Duodenal mucosa (tissue), 2 donors: ENCODE measurements around the gene TSEN2.
"Not testable (repeated sequence)": the region's sequence is repeated elsewhere in the genome, so short reads cannot be mapped to it uniquely, and the experiment has no call there.

ENCODE experiments used
- H3K27ac ChIP-seq: one replicate; pipeline ENCODE4 v1.7.0; 2013; ENCODE audit warnings: low read depth, low read length
- H3K27me3 ChIP-seq, 2 donors: one replicate each; pipeline ENCODE4 v1.7.0; 2013; ENCODE audit warnings: low read length in 2 of 2, control low read depth in 1 of 2; ENCODE audit not compliant: insufficient read depth in 2 of 2, control insufficient read depth in 1 of 2
- H3K36me3 ChIP-seq, 2 donors: one replicate each; pipeline ENCODE4 v1.7.0; 2013; ENCODE audit warnings: low read length in 2 of 2, control low read depth in 1 of 2; ENCODE audit not compliant: insufficient read depth in 2 of 2, control insufficient read depth in 1 of 2
- H3K4me1 ChIP-seq, 2 donors: one replicate each; pipeline ENCODE4 v1.7.0; 2013; ENCODE audit warnings: low read length in 2 of 2, control low read depth in 1 of 2; ENCODE audit not compliant: insufficient read depth in 2 of 2, control insufficient read depth in 1 of 2
- H3K4me3 ChIP-seq, 2 donors: one replicate each; pipeline ENCODE4 v1.7.0; 2013; ENCODE audit warnings: low read length in 2 of 2, low read depth in 1 of 2
- H3K9ac ChIP-seq, 2 donors: one replicate each; pipeline ENCODE4 v1.7.0; 2013; ENCODE audit warnings: low read length in 2 of 2, low read depth in 1 of 2
- H3K9me3 ChIP-seq, 2 donors: one replicate each; pipeline ENCODE4 v1.7.0; 2013; ENCODE audit warnings: low read length in 2 of 2, control low read depth in 1 of 2; ENCODE audit not compliant: control insufficient read depth in 1 of 2

The TSEN2 gene

DNA sequence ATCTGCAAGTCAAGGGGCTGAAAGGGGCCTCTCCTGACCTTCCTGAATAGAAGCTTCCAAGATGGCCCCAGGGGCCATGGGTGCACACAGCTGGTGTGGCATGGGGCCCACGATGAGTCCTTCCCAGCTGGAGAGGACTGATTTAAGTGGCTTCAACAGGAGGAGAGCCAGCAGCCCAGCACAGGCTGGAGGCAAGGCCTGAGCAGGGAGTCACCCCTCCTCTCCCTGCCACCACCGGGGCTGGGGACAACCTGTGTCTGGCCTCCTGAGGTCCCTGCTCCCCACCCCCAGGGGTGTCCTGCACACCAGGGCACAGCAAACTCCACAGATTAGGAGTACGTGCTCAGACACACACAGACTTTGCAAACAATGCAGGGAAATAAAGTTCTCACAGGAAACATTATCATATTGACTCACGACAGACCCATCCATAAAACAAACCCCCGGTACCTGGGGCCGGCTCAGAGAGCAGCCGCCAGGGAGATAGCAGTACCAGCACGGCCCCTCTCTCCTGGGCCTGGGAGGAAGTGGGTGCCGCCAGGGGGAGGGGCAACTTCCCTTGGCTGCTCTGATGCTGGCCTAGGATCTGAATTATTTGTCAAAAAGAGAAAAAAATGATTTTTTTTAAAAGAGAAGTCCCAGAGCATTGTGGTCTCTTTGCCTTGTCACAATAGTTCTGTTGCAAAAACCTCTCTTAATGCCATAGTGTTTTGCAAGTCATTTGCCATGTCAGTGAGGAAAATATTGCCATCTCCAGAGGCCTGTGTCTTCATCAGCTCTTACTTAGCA, 21.9 kb upstream of the TSEN2 start:
- peaks cover 0 to 21% of the 10 kb centered on the region in 2 donors for H3K4me1 ChIP-seq
- H3K4me3 ChIP-seq: no peak overlapping the region
- H3K9me3 ChIP-seq: no peaks in the 10 kb centered on the region
- H3K27me3 ChIP-seq: no peaks in the 10 kb centered on the region
- H3K9ac ChIP-seq: no peak overlapping the region
- no peak overlapping the region for H3K27ac ChIP-seq
- no peaks in the 10 kb centered on the region for H3K36me3 ChIP-seq

DNA sequence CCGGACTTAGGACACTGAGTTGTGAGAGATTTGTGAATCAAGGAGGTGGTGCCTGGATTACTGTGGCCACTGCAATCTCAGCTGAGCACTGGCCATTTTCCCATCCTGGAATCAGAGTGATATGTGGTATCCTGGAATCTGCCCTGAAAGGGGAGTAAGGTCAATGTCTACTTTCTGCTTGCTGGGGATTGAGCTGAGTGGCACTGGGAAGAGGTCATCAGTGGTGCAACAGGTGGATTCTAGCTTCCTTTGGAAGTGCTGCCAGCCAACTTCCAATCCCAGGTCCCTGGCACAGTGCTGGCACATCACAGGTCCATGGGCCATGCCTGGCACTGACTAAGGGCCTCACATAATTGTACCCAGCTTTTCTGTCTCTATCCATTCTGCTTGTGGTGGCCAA, 20.6 kb upstream of the TSEN2 start:
- no peaks in the 10 kb centered on the region for H3K9me3 ChIP-seq

DNA sequence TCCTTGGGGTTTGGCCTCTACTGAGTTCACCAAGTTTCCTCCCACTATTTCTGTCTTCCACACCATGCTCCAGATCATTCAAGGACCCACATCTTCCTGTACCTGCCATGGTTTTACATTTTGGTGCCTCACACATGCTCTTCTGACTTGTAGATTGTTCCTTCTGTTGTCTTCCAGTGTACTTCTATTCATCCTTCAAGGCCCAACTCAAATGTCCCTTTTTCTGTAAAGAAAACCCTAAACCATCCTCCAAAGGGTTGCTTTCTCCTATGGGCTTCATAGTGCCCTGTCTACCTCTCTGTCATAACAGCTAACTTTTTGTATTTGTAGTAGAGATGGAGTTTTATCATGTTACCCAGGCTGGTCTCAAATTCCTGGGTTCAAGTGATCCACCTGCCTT, 20.1 kb upstream of the TSEN2 start:
- no peak overlapping the region for H3K9ac ChIP-seq
- H3K9me3 ChIP-seq: no peaks in the 10 kb centered on the region
- no peak overlapping the region for H3K27ac ChIP-seq
- peaks cover 0 to 21% of the 10 kb centered on the region in 2 donors for H3K4me1 ChIP-seq
- H3K27me3 ChIP-seq: no peaks in the 10 kb centered on the region
- no peak overlapping the region for H3K4me3 ChIP-seq
- H3K36me3 ChIP-seq: no peaks in the 10 kb centered on the region

More for the DNA sequence above, 20.6 kb upstream of the TSEN2 start:
- no peaks in the 10 kb centered on the region for H3K27me3 ChIP-seq
- no peaks in the 10 kb centered on the region for H3K36me3 ChIP-seq
- no peak overlapping the region for H3K9ac ChIP-seq
- no peak overlapping the region for H3K4me3 ChIP-seq
- peaks cover 0 to 21% of the 10 kb centered on the region in 2 donors for H3K4me1 ChIP-seq
- no peak overlapping the region for H3K27ac ChIP-seq

DNA sequence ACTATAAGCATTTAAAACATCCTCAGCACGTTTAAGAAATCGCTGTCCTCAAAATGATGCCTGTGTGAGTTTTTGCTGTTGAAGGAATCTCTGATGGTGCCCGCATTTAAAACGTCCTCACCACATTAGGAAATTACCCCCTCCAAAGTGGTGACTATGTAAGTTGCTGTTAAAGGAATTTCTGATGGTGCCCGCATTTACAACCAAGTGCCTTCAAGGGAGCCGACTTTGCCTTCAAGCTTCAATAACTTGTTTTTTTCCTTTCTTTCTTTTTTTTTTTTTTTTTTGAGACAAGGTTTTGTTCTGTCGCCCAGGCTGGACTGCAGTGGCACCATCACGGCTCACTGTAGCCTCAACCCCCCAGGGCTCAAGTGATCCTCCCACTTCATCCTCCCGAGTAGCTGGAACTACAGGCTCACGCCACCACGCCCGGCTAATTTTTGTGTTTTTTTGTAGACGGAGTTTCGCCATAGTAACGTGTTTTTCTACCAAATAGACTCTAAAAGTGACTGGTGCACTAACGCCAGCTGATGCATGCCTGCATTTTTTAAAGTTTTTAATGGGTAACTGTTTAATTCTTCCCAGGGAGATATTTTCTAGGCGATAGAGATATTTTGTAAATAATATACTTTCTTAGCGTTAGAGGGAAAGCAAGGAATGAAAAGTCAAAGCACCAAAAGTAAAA, 19.0 kb upstream of the TSEN2 start:
- Histone ChIP-seq H3K9me3 (no peaks in the 10 kb centered on the region), H3K4me3 (no peak overlapping the region), H3K27ac (no peak overlapping the region)

GRCh38 chr3:12465836-12466225, 18.4 kb upstream of the TSEN2 start:
- H3K9me3 ChIP-seq: no peaks in the 10 kb centered on the region
- no peaks in the 10 kb centered on the region for H3K36me3 ChIP-seq
- no peak overlapping the region for H3K9ac ChIP-seq
- peaks cover under 1 to 15% of the 10 kb centered on the region in 2 donors for H3K4me1 ChIP-seq
- H3K4me3 ChIP-seq: no peak overlapping the region
- no peak overlapping the region for H3K27ac ChIP-seq
- H3K27me3 ChIP-seq: no peaks in the 10 kb centered on the region

More for the DNA sequence above, 19.0 kb upstream of the TSEN2 start:
- no peak overlapping the region for H3K9ac ChIP-seq
- H3K4me1 ChIP-seq: peaks cover 0 to 18% of the 10 kb centered on the region in 2 donors
- H3K36me3 ChIP-seq: no peaks in the 10 kb centered on the region
- no peaks in the 10 kb centered on the region for H3K27me3 ChIP-seq

- Histone ChIP-seq H3K27me3 (no peaks in the 10 kb centered on the region), H3K4me3 (no peak overlapping the region), H3K9me3 (no peaks in the 10 kb centered on the region), H3K9ac (no peak overlapping the region), H3K4me1 (peaks cover 10 to 11% of the 10 kb centered on the region in 2 donors), H3K27ac (no peak overlapping the region), H3K36me3 (no peaks in the 10 kb centered on the region)
Measured at GRCh38 chr3:12467746-12468145, 16.5 kb upstream of the TSEN2 start.

GRCh38 chr3:12468276-12468675, 16.0 kb upstream of the TSEN2 start:
- no peak overlapping the region for H3K9ac ChIP-seq
- no peak overlapping the region for H3K27ac ChIP-seq
- no peak overlapping the region for H3K4me3 ChIP-seq
- peaks cover 9 to 10% of the 10 kb centered on the region in 2 donors for H3K4me1 ChIP-seq
- H3K27me3 ChIP-seq: no peaks in the 10 kb centered on the region
- no peaks in the 10 kb centered on the region for H3K36me3 ChIP-seq
- no peaks in the 10 kb centered on the region for H3K9me3 ChIP-seq

GRCh38 chr3:12468757-12469156, 15.5 kb upstream of the TSEN2 start:
- no peaks in the 10 kb centered on the region for H3K27me3 ChIP-seq
- no peak overlapping the region for H3K4me3 ChIP-seq
- no peak overlapping the region for H3K9ac ChIP-seq

DNA sequence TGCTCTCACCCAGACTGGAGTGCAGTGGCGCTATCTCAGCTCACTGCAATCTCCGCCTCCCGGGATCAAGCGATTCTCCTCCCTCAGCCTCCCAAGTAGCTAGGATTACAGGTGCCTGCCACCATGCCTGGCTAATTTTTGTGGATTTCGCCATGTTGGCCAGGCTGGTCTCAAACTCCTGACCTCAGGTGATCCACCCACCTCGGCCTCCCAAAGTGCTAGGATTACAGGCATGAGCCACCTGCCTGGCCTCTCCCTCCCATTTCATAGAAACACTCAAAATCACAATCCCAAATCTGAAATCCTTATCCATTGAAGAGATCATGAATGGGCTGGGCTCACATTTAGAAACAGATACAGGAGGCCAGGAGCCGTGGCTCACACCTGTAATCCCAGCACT, 15.1 kb upstream of the TSEN2 start:
- H3K9me3 ChIP-seq, H3K9ac ChIP-seq, H3K27ac ChIP-seq, H3K4me3 ChIP-seq, H3K27me3 ChIP-seq, H3K36me3 ChIP-seq: not testable (repeated sequence)
- peaks cover 4 to 10% of the 10 kb centered on the region in 2 donors for H3K4me1 ChIP-seq

More at GRCh38 chr3:12468757-12469156, 15.5 kb upstream of the TSEN2 start:
- H3K4me1 ChIP-seq: peaks cover 6 to 10% of the 10 kb centered on the region in 2 donors
- H3K27ac ChIP-seq: no peak overlapping the region
- no peaks in the 10 kb centered on the region for H3K36me3 ChIP-seq
- no peaks in the 10 kb centered on the region for H3K9me3 ChIP-seq

DNA sequence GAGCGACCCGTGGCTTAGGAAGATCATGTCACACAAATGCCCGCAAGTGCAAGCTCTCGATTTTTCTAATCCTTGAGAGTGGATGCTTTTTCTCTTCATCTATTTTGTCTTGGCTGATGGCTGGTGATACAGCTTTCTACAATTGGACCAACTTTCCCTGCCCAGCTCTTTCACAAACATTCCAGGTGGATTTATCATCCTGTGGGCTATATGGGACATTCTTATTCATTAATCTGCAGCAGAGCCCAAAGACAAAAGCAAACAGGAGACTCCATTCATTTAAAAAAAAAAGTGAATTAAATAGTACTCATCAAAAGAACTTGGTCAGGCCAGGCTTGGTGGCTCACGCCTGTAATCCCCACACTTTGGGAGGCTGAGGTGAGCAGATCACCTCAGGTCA, 14.2 kb upstream of the TSEN2 start:
- peaks cover 4 to 10% of the 10 kb centered on the region in 2 donors for H3K4me1 ChIP-seq
- no peaks in the 10 kb centered on the region for H3K9me3 ChIP-seq
- no peaks in the 10 kb centered on the region for H3K27me3 ChIP-seq
- no peak overlapping the region for H3K9ac ChIP-seq
- H3K36me3 ChIP-seq: no peaks in the 10 kb centered on the region
- no peak overlapping the region for H3K27ac ChIP-seq
- no peak overlapping the region for H3K4me3 ChIP-seq
